ENCODE data around the gene KCNK7.

Gene KCNK7

DNA sequence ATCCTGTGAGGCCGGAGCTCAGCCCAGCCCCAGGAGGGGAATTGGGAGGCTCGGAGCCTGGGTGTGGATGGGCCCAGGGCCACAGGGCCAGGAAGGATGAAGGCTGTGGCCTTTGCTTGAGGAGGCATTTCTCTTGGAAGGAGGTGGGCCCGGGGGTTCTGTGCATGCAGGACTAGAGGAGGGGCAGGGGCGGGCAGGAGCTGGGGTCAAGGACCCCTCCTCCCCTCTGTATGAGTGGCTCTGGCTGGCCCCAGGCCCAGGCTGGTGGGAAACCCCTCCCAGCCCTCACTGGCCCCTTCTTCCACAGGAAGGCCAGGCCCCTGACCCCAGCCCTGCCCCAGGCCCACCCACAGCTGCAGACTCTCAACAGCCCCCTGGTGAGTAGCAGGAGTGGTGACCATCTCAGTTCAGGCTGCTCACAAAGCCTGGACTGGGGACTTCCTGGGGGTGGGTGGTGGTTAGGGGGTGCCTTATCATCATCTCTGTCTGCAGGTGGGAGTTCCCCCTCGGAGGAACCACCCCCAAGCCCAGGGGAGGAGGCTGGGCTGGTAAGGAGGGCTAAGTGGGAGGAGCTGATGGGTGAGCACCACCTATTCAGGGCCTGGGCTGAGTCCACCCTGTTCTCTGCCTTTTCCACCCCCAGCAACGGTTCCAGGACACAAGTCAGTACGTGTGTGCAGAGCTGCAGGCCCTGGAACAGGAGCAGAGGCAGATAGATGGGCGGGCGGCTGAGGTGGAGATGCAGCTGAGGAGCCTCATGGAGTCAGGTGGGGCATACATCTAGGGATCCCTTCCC is 6.0 kb downstream of the KCNK7 start:
- no peak overlapping the region for H3K4me3 ChIP-seq (ENCODE audit: low read depth, low read length)
- H3K4me1 ChIP-seq = no peaks in the 10 kb centered on the region
- no peaks in the 10 kb centered on the region for H3K27me3 ChIP-seq
- H3K9me3 ChIP-seq = no peaks in the 10 kb centered on the region
- H3K36me3 ChIP-seq = no peaks in the 10 kb centered on the region
- TF ChIP-seq, protein P1, sequence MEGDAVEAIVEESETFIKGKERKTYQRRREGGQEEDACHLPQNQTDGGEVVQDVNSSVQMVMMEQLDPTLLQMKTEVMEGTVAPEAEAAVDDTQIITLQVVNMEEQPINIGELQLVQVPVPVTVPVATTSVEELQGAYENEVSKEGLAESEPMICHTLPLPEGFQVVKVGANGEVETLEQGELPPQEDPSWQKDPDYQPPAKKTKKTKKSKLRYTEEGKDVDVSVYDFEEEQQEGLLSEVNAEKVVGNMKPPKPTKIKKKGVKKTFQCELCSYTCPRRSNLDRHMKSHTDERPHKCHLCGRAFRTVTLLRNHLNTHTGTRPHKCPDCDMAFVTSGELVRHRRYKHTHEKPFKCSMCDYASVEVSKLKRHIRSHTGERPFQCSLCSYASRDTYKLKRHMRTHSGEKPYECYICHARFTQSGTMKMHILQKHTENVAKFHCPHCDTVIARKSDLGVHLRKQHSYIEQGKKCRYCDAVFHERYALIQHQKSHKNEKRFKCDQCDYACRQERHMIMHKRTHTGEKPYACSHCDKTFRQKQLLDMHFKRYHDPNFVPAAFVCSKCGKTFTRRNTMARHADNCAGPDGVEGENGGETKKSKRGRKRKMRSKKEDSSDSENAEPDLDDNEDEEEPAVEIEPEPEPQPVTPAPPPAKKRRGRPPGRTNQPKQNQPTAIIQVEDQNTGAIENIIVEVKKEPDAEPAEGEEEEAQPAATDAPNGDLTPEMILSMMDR (IDR thresholded peaks at IDR 0.05; ENCODE audit: low read depth, low read length) = no peak
- DNase-seq = no peak

DNA sequence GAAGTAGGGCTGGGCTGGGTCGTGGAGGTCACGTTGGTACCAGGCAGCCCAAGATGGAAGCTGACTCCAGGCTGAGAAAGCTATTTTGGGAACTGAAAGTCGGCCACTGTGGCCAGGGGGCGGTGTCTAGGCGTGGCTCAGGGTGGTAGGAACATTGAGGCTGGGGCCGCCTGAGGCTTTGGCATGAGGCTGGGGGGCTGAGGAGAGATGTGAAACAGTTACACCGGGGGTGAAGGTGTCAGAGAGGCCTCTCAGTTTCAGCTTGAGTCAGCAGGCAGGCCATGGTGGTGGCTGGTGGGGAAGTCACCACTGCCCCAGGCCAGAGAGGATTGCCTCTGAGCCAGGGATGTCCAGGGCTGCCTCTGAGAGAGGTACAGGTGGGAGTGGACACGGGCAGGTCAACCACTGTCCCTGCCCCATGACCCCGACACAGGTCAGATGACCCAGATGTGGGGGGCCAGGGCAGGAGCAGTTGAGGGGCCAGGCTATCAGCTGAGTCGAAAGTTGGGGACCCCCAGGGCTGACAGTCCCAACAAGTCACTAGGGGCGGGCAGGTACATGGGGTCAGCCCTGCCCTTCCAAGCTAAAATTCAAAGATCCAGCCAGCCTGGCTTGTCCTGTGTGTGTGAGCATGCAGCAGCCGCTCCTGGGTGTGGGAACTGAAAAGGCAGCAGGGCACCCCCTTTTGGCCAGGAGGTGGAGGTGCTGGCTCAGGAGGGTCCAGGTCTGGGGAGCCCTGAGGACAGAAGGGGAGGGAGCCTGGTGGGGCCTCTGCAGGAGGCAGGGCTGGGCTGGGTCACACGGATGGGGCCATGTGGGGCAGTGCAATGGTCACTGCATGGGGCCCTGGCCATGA is 7.2 kb downstream of the KCNK7 start:
- Histone ChIP-seq H3K27me3 (no peaks in the 10 kb centered on the region), H3K4me1 (no peaks in the 10 kb centered on the region), H3K9me3 (no peaks in the 10 kb centered on the region), H3K36me3 (no peaks in the 10 kb centered on the region), H3K4me3 (ENCODE audit: low read depth, low read length) (no peak overlapping the region)
- TF ChIP-seq, protein P1 (IDR thresholded peaks at IDR 0.05; ENCODE audit: low read depth, low read length) = peak; percentile 48
- DNase-seq = peak; percentile 50

DNA sequence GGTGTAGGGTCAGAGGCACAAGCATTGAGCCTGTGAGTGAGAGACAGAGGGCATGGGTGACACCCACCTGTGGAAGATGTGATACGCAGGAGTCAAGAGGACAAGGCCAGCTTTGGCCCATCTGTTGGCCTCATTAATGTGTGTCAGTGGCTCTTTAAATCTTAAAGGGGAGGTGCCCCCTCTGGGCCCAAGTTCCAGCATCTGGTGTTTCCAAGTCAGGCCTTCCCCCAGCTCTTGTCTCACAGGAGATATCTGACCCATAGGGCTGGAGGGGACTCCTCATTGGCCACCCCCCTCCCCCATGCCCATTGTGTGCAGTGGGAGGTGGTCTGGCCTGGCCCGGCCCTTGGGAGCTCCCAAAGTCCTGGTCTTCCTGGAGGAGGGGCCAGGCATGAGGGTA is 8.9 kb downstream of the KCNK7 start:
- DNase-seq = no peak
- H3K4me1 ChIP-seq = no peaks in the 10 kb centered on the region

DNA sequence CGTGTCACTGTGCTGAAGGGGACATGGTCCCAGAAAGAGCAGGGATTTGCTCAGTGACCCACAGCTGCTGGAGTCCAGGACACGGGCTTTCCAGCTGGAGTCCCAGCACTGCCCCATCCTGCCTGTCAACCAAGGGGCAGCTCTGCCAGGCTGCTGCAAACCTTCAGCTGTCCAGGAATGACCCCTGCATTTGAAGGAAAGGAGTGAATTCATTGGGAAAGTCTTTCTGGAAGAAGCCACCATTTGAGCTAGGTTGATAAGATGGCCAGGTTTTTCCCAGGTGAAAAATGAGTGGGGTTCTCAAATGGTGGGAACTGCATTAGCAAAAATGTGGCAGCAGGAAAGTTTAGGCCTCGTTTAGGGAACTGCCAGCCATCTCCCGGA is 9.4 kb downstream of the KCNK7 start:
- Histone ChIP-seq H3K36me3 (no peaks in the 10 kb centered on the region), H3K27me3 (no peaks in the 10 kb centered on the region)
- TF ChIP-seq, protein P1 (IDR thresholded peaks at IDR 0.05; ENCODE audit: low read depth, low read length) = no peak

More for the DNA sequence above, 8.9 kb downstream of the KCNK7 start:
- Histone ChIP-seq H3K27me3 (no peaks in the 10 kb centered on the region), H3K9me3 (no peaks in the 10 kb centered on the region), H3K36me3 (no peaks in the 10 kb centered on the region), H3K4me3 (ENCODE audit: low read depth, low read length) (no peak overlapping the region)
- TF ChIP-seq, protein P1 (IDR thresholded peaks at IDR 0.05; ENCODE audit: low read depth, low read length) = no peak

DNA sequence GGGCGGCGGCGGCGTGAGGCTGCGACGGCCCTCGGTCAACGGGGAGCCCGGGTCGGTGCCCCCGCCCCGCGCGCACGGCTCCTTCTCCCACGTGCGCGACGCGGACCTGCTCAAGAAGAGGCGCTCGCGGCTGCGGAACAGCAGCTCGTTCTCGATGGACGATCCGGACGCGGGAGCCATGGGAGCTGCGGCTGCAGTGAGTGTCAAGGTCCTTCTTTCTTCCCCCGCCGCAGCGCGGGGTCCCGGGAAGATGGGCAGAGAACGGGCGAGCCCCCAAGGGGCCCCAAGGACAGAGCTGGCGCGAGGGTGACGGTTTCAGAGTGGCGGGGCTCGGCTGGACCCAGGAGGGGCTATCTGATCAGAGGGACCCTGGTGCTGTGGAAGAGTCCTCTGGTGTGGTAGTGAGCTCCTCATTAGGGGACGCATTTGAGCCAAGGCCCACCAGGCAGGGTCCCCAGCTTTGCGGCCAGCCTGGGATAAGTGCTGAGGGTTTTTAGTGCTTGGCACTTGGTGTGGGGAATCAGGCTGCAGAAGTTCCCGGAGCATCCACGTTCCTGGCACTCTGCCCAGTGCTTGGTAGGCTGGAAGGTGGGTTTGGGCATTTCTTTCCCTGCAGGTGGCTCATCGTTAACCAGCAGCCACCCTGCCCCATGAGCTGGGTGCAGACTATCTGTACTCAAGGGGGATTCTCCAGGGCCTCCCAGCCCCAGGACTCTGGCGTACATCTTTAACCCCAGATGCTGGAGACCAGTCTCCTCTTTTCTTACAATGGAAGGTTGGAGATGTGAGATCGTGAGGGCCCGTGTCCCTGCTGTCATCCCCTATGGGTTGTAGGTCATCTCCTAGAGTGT is 10.0 kb downstream of the KCNK7 start:
- H3K27me3 ChIP-seq = no peaks in the 10 kb centered on the region
- no peak overlapping the region for H3K4me3 ChIP-seq (ENCODE audit: low read depth, low read length)
- DNase-seq = peak; percentile 34
- H3K9me3 ChIP-seq = no peaks in the 10 kb centered on the region
- H3K4me1 ChIP-seq = no peaks in the 10 kb centered on the region
- TF ChIP-seq, protein P1 (IDR thresholded peaks at IDR 0.05; ENCODE audit: low read depth, low read length) = no peak
- no peaks in the 10 kb centered on the region for H3K36me3 ChIP-seq

More for the DNA sequence above, 9.4 kb downstream of the KCNK7 start:
- Histone ChIP-seq H3K4me1 (no peaks in the 10 kb centered on the region), H3K4me3 (ENCODE audit: low read depth, low read length) (no peak overlapping the region), H3K9me3 (no peaks in the 10 kb centered on the region)
- DNase-seq = no peak
